GM06990 (cell line): ENCODE results near the gene RAB21.

ENCODE experiments used
- DNase-seq: peaks from one replicate; pipeline ENCODE4 v3.0.0-alpha.2; 2011; ENCODE audit not compliant: insufficient read length; ENCODE audit errors: extremely low read depth
- H3K27me3 ChIP-seq: replicated peaks from 2 replicates; pipeline ENCODE4 v1.6.0; 2011; ENCODE audit warnings: low read length; ENCODE audit not compliant: control insufficient read depth, insufficient read depth
- H3K36me3 ChIP-seq: 2 replicates; pipeline ENCODE4 v1.5.1; 2011; ENCODE audit warnings: low read length; ENCODE audit not compliant: control insufficient read depth, insufficient read depth
- H3K4me3 ChIP-seq: replicated peaks from 2 replicates; pipeline ENCODE4 v1.5.1; 2011; ENCODE audit warnings: low read depth, mild to moderate bottlenecking, control low read depth, low read length
- TF ChIP-seq, protein P1 (sequence below): IDR thresholded peaks from 2 replicates; pipeline ENCODE4 v1.5.1; 2011; ENCODE audit warnings: low read length, control low read depth, mild to moderate bottlenecking, inconsistent platforms; ENCODE audit not compliant: insufficient read depth, poor library complexity, severe bottlenecking

RAB21 gene

DNA sequence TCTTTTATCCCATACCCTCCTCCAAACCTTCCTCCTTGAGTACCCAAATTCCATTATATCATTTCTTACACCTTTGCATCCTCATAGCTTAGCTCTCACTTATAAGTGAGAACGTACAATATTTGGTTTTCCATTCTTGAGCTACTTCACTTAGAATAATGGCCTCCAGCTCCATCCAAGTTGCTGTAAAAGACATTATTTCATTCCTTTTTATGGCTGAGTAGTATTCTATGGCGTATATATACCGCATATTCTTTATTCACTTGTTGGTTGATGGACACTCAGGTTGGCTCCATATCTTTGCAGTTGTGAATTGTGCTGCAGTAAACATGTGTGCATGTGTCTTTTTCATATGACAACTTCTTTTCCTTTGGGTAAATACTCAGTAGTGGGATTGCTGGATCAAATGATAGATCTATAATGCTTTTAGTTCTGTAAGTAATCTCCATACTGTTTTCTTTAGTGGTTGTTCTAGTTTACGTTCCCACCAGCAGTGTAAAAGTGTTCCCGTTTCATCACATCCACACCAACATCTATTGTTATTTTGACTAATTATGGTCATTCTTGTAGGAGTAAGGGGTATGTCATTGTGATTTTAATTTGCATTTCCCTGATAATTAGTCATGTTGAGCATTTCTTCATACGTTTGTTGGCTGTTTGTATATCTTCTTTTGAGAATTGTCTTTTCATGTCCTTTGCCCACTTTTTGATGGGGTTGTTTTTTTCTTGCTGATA lies 10.1 kb downstream of the RAB21 start:
- H3K36me3 ChIP-seq = peaks cover 2% of the 10 kb centered on the region
- no peak for DNase-seq
- H3K4me3 ChIP-seq = no peak overlapping the region
- TF ChIP-seq, protein P1, sequence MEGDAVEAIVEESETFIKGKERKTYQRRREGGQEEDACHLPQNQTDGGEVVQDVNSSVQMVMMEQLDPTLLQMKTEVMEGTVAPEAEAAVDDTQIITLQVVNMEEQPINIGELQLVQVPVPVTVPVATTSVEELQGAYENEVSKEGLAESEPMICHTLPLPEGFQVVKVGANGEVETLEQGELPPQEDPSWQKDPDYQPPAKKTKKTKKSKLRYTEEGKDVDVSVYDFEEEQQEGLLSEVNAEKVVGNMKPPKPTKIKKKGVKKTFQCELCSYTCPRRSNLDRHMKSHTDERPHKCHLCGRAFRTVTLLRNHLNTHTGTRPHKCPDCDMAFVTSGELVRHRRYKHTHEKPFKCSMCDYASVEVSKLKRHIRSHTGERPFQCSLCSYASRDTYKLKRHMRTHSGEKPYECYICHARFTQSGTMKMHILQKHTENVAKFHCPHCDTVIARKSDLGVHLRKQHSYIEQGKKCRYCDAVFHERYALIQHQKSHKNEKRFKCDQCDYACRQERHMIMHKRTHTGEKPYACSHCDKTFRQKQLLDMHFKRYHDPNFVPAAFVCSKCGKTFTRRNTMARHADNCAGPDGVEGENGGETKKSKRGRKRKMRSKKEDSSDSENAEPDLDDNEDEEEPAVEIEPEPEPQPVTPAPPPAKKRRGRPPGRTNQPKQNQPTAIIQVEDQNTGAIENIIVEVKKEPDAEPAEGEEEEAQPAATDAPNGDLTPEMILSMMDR = no peak
- no peaks in the 10 kb centered on the region for H3K27me3 ChIP-seq

DNA sequence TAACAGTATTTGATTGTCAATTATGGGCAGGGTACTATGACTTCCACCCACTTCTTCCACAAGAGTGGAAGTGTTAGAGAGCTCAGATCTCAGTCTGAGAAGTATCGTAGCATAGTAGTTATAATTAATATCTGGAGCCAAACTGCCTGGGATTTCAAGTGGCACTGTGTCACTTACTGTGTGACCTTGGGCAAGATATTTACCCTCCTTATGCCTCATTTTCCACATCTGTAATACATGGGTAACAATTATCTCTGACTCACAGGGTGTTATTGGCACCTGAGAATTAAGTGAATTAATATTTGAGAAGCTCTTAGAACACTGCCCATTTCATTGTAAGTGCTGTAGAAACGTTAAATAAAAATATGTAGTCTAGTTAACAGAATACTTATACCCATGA lies 11.5 kb downstream of the RAB21 start:
- peaks cover 5% of the 10 kb centered on the region; the same call in 1 of the 2 replicates for H3K36me3 ChIP-seq
- H3K27me3 ChIP-seq = no peaks in the 10 kb centered on the region
- no peak overlapping the region for H3K4me3 ChIP-seq
- DNase-seq = no peak
- TF ChIP-seq, protein P1 = no peak

DNA sequence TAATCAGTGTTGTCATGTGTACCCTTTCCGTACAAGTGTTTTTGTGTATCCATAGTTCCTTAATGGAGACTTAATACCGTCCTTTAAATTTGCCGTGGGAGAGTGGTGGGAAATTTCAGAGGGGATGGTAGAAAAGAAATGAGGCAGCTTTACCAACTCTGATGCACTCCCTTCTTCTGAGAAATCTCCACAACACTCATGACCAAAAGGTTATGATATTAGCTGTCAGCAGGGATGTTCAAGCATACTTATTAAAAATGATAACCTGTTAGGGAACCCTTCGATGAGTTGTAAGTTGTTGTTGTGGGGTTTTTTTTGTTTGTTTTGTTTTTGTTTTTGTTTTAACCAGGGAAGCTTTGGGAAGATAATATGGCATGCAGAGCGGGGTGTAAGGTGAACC lies 12.5 kb downstream of the RAB21 start:
- DNase-seq = no peak
- peaks cover 7% of the 10 kb centered on the region; the same call in 1 of the 2 replicates for H3K36me3 ChIP-seq
- H3K27me3 ChIP-seq = no peaks in the 10 kb centered on the region
- TF ChIP-seq, protein P1 = no peak
- H3K4me3 ChIP-seq = no peak overlapping the region

DNA sequence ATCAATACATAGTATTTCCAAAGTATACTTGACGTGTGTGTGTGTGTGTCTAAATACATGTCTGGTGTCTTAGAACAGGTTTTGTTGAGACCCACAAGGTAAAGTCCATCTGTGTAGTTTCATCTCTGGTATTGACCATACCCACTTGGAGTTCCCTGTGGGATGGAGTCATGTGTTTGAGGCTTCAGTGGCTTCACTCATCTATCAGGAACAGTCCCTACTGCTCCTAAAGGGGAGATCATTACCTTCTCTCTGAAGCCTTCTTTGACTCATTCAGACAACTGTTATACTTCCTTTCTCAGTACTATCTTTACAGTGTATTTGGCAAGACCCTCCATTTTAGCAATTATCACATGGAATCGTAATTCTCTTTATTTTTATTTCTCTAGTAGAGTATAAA lies 14.2 kb downstream of the RAB21 start:
- no peak for DNase-seq
- H3K36me3 ChIP-seq = peaks cover 5% of the 10 kb centered on the region; the same call in 1 of the 2 replicates
- no peaks in the 10 kb centered on the region for H3K27me3 ChIP-seq
- TF ChIP-seq, protein P1 = no peak
- no peak overlapping the region for H3K4me3 ChIP-seq

DNA sequence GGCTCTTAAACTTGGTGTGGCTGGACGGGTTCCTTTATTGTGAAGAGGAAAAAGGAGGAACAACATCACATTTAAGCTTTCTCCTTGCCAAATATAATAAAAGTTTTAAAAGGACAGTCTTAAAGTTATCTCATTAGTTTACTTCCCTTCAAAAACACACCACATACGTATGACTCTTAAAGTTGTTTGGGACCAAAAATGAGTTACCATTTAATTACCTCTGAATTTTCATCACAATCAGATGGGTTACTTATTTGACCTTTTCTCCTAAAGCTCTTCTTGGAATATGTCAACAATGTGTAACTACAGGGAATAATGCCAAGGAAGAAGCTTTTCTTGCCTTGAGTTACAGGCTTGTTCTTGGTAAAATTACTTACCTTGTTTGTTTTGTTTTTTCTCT lies 16.4 kb downstream of the RAB21 start:
- TF ChIP-seq, protein P1 = no peak
- no peak for DNase-seq
- Histone ChIP-seq H3K27me3 (no peaks in the 10 kb centered on the region), H3K36me3 (peaks cover 7% of the 10 kb centered on the region), H3K4me3 (no peak overlapping the region)

DNA sequence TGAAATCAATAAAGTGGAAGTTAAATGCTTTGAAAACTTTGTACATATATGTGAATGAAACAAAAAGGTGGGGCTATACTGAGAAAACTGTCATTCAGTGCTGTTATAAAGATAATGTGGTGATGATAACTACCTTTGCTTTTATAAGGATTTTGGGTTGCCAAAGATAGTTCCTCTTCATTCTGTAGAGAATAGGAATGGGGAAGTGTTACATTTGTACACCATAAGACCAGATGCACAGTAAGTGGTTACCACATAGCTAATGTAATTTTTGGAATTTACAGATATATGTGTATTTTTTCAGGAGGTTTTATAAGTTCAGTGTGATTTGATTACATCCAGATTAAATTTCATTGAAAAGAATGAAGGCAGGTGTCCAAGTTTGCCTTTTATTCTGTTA lies 18.1 kb downstream of the RAB21 start:
- no peak for DNase-seq
- Histone ChIP-seq H3K36me3 (peaks cover 7% of the 10 kb centered on the region), H3K27me3 (no peaks in the 10 kb centered on the region), H3K4me3 (no peak overlapping the region)
- TF ChIP-seq, protein P1 = no peak
